HL-60 (cell line): ENCODE results near the gene AGER.

Experiments used
- CTCF ChIP-seq: IDR thresholded peaks from one replicate; pipeline ENCODE4 v1.5.1; 2011; ENCODE audit warnings: low read length, control low read depth, inconsistent platforms; ENCODE audit not compliant: insufficient read depth
- GABPA ChIP-seq: IDR thresholded peaks from 2 replicates; pipeline ENCODE4 v1.6.1; 2012; ENCODE audit warnings: low read depth
- POLR2AphosphoS5 ChIP-seq: IDR thresholded peaks from 2 replicates; pipeline ENCODE4 v1.6.1; 2012; ENCODE audit warnings: low read depth

- TF ChIP-seq CTCF (no peak), POLR2AphosphoS5 (no peak), GABPA (no peak)
Observed at GRCh38 chr6:32189742-32190053, 5.6 kb upstream of the AGER start.
